PC-3 (cell line): ENCODE results near the gene RESP18.

Source experiments
- CTCF ChIP-seq: fragments of 300-600 bp; sonication (generic); conservative IDR thresholded peaks from 2 replicates; pipeline ENCODE4 v1.5.1; 2017; ENCODE audit warnings: antibody characterized with exemption, low read depth, mild to moderate bottlenecking, low read length
- EZH2 ChIP-seq: fragments of 300-600 bp; sonication (generic); IDR thresholded peaks from one replicate; pipeline ENCODE4 v1.6.1; 2017; ENCODE audit warnings: antibody characterized with exemption, mild to moderate bottlenecking, low read length; ENCODE audit not compliant: unreplicated experiment
- EZH2phosphoT487 ChIP-seq: fragments of 300-600 bp; sonication (generic); IDR thresholded peaks from 2 replicates; pipeline ENCODE4 v1.6.1; 2018; ENCODE audit warnings: mild to moderate bottlenecking, antibody characterized with exemption, low read length, borderline replicate concordance

GRCh38 chr2:219304223-219304622 is 28.3 kb downstream of the RESP18 start:
- TF ChIP-seq EZH2 (no peak), CTCF (no peak), EZH2phosphoT487 (no peak)
